Left lung (tissue), 10 donors: ENCODE data around the gene RPA1. TPM values are rescaled to one million over a fixed set of nuclear protein-coding genes. Genes with fewer than 3 reads are reported as not detected.
"Not testable (repeated sequence)": the region's sequence is repeated elsewhere in the genome, so short reads cannot be mapped to it uniquely, and the experiment has no call there.

Source experiments
- ATAC-seq: fragments of 200-7000 bp; cut with Tn5 transposase; one replicate; pipeline ENCODE4 v1.9.1; 2020; ENCODE audit warnings: moderate library complexity
- DNase-seq, 4 donors: peaks; one replicate each; pipeline ENCODE4 v3.0.0-alpha.2; 2013 to 2020
- H3K27ac ChIP-seq, 2 donors: fragments of 200-600 bp; sonication (generic) in 1 of 2; one replicate each; pipeline versions ENCODE4 v1.5.0 to v1.8.0; 2020 to 2021
- H3K27me3 ChIP-seq, 2 donors: fragments of 200-600 bp; sonication (generic) in 1 of 2; one replicate each; pipeline versions ENCODE4 v1.5.0 to v1.8.0; 2020 to 2021
- H3K36me3 ChIP-seq, 2 donors: fragments of 200-600 bp; sonication (generic) in 1 of 2; one replicate each; pipeline versions ENCODE4 v1.5.0 to v1.8.0; 2020 to 2021
- H3K4me1 ChIP-seq, 2 donors: fragments of 200-600 bp; one replicate each; pipeline ENCODE4 v1.8.0; 2021
- H3K4me3 ChIP-seq, 2 donors: fragments of 200-600 bp; sonication (generic) in 1 of 2; one replicate each; pipeline versions ENCODE4 v1.5.0 to v1.8.0; 2020 to 2021; ENCODE audit warnings: mild to moderate bottlenecking in 1 of 2
- H3K9me3 ChIP-seq, 2 donors: fragments of 200-600 bp; sonication (generic) in 1 of 2; one replicate each; pipeline versions ENCODE4 v1.5.0 to v1.8.0; 2020 to 2021
- CTCF ChIP-seq, 2 donors: fragments of 200-600 bp; sonication (generic) in 1 of 2; IDR thresholded peaks; one replicate each; pipeline versions ENCODE4 v1.5.0 to v1.8.0; 2021; ENCODE audit warnings: antibody characterized with exemption in 2 of 2
- intact Hi-C, 2 donors: fragments of 100-400 bp; cut with DNase I; formaldehyde crosslinking; loops; one replicate each; pipeline versions ENCODE4 v1.11.2 to v1.14.2; 2022
- polyA plus RNA-seq, 6 donors: library from polyadenylated mRNA; unstranded; fragments of 120-200 nt; gene quantifications; one replicate each; pipeline ENCODE4 v1.2.1, GENCODE V29; 2013; ENCODE audit not compliant: insufficient read length in 6 of 6
- total RNA-seq, 2 donors: library from RNA; stranded (reverse); fragmentation: NEBNext Ultra II Directional; extraction: Animal tissue kit (Norgen Biotek cat#: 25700); gene quantifications; one replicate each; pipeline ENCODE4 v1.2.1, GENCODE V29; 2021
- donor health status: DM: no; HTN: yes; CAD: no.
- donor health status: DM: no; HTN: no; CAD: no.

Gene RPA1
- total and polyA plus RNA-seq, 8 donors = 73.4 to 150 (median 126) TPM

GRCh38 chr17:1890758-1891450 lies 61.1 kb downstream of the RPA1 start:
- ATAC-seq (no peak), DNase-seq (no peak)
- Histone ChIP-seq H3K27ac (no peak overlapping the region), H3K36me3 (peaks cover 2 to 97% of the 10 kb centered on the region in 2 donors), H3K4me3 (no peak overlapping the region), H3K27me3 (no peaks in the 10 kb centered on the region), H3K9me3 (no peaks in the 10 kb centered on the region), H3K4me1 (no peaks in the 10 kb centered on the region)
- intact Hi-C loops = no loop called here
- no peak for TF ChIP-seq CTCF (IDR thresholded peaks at IDR 0.05)

- Histone ChIP-seq H3K4me1 (no peaks in the 10 kb centered on the region), H3K9me3 (no peaks in the 10 kb centered on the region), H3K27ac (peak overlapping the region in 1 of 2 donors; percentile 26), H3K27me3 (no peaks in the 10 kb centered on the region), H3K36me3 (peaks cover 0 to 93% of the 10 kb centered on the region in 2 donors), H3K4me3 (no peak overlapping the region)
- ATAC-seq (peak; percentile 90), DNase-seq (peak in 2 of 4 donors; percentile 26 to 49)
- intact Hi-C loops = no loop called here
- no peak for TF ChIP-seq CTCF (IDR thresholded peaks at IDR 0.05)
These were observed 65.0 kb downstream of the RPA1 start for GRCh38 chr17:1894753-1895339.

- DNase-seq, H3K4me1 ChIP-seq, H3K27ac ChIP-seq, ATAC-seq, H3K4me3 ChIP-seq, H3K27me3 ChIP-seq, intact Hi-C loops, H3K9me3 ChIP-seq: not testable (repeated sequence)
- H3K36me3 ChIP-seq = peaks cover 0 to 86% of the 10 kb centered on the region in 2 donors
These were observed 65.7 kb downstream of the RPA1 start for GRCh38 chr17:1895479-1895878.

- TF ChIP-seq CTCF (IDR thresholded peaks at IDR 0.05) = no peak
- Histone ChIP-seq H3K36me3 (peaks cover 0 to 76% of the 10 kb centered on the region in 2 donors), H3K9me3 (no peaks in the 10 kb centered on the region), H3K27me3 (no peaks in the 10 kb centered on the region), H3K27ac (no peak overlapping the region), H3K4me3 (no peak overlapping the region), H3K4me1 (no peaks in the 10 kb centered on the region)
- ATAC-seq (no peak), DNase-seq (no peak)
- intact Hi-C loops = no loop called here
These were observed 66.7 kb downstream of the RPA1 start for GRCh38 chr17:1896243-1897104.

GRCh38 chr17:1897105-1897656 lies 67.4 kb downstream of the RPA1 start:
- no peak overlapping the region for H3K4me3 ChIP-seq
- intact Hi-C loops = no loop called here
- H3K36me3 ChIP-seq = peaks cover 0 to 69% of the 10 kb centered on the region in 2 donors
- DNase-seq = no peak
- H3K4me1 ChIP-seq = no peaks in the 10 kb centered on the region
- TF ChIP-seq CTCF (IDR thresholded peaks at IDR 0.05) = no peak
- no peak for ATAC-seq
- H3K27me3 ChIP-seq = no peaks in the 10 kb centered on the region
- H3K27ac ChIP-seq = no peak overlapping the region
- no peaks in the 10 kb centered on the region for H3K9me3 ChIP-seq
